T47D (cell line): Measurements from ENCODE around the gene XBP1.
"Not testable (repeated sequence)": the region's sequence is repeated elsewhere in the genome, so short reads cannot be mapped to it uniquely, and the experiment has no call there.

Source experiments
- DNase-seq, 2 experiments: peaks; one replicate each; pipeline versions ENCODE4 v3.0.0 to v3.0.0-alpha.2; 2011 to 2012; ENCODE audit warnings: low read depth in 1 of 2, low spot score in 1 of 2
- JUND ChIP-seq: IDR thresholded peaks from 2 replicates; pipeline ENCODE4 v1.6.1; 2012; ENCODE audit warnings: low read depth
- in situ Hi-C: cut with HindIII; loops from 2 replicates; pipeline ENCODE4 v1.10.0; 2016; ENCODE audit warnings: low sequenced_read_pairs, low pct_unique_long_range_greater_than_20kb

XBP1 gene

GRCh38 chr22:28813772-28814518, 13.6 kb upstream of the XBP1 start:
- DNase-seq: peak; percentile 46 to 99
- peak; percentile 76; the same call in 1 of the 2 replicates for TF ChIP-seq JUND
- in situ Hi-C loops: no loop called here

GRCh38 chr22:28812516-28812915, 12.1 kb upstream of the XBP1 start:
- no peak for DNase-seq
- TF ChIP-seq JUND: no peak
- in situ Hi-C loops: no loop called here

- TF ChIP-seq JUND: no peak
- no peak for DNase-seq
- in situ Hi-C loops: no loop called here
These were observed 10.6 kb upstream of the XBP1 start for GRCh38 chr22:28810821-28811491.

- TF ChIP-seq JUND: peak; percentile 6; the same call in 1 of the 2 replicates
- in situ Hi-C loops: no loop called here
- DNase-seq: peak in 1 of 2 experiments; percentile 89
These were observed 8.5 kb upstream of the XBP1 start for GRCh38 chr22:28808716-28809355.

GRCh38 chr22:28805426-28805825, 5.1 kb upstream of the XBP1 start:
- in situ Hi-C loops: not testable (repeated sequence)

GRCh38 chr22:28802595-28803123, 2.3 kb upstream of the XBP1 start:
- in situ Hi-C loops: no loop called here
- DNase-seq: peak in 1 of 2 experiments; percentile 57
- TF ChIP-seq JUND: no peak

More at GRCh38 chr22:28805426-28805825, 5.1 kb upstream of the XBP1 start:
- DNase-seq: peak in 1 of 2 experiments; percentile 73

- peak in 1 of 2 experiments; percentile 95 for DNase-seq
- no peak for TF ChIP-seq JUND
These were observed 1.7 kb upstream of the XBP1 start for GRCh38 chr22:28801845-28802594.

GRCh38 chr22:28799606-28800307, 612 bp downstream of the XBP1 start:
- in situ Hi-C loops: no loop called here
- no peak for DNase-seq

More at GRCh38 chr22:28801845-28802594, 1.7 kb upstream of the XBP1 start:
- in situ Hi-C loops: no loop called here

GRCh38 chr22:28798810-28799605, 1.4 kb downstream of the XBP1 start:
- in situ Hi-C loops: no loop called here
- DNase-seq: peak in 1 of 2 experiments; percentile 69
- TF ChIP-seq JUND: peak; percentile 12; the same call in 1 of the 2 replicates

More at GRCh38 chr22:28799606-28800307, 612 bp downstream of the XBP1 start:
- 0 out of 2 replicates have a peak, but pooled peaks have one; percentile 1 for TF ChIP-seq JUND

GRCh38 chr22:28795932-28796856, 4.2 kb downstream of the XBP1 start:
- DNase-seq: peak in 1 of 2 experiments; percentile 31
- in situ Hi-C loops: no loop called here
- no peak for TF ChIP-seq JUND
